GM19239 (cell line): ENCODE measurements around the gene OVOL3.
"Not testable (repeated sequence)": the region's sequence is repeated elsewhere in the genome, so short reads cannot be mapped to it uniquely, and the experiment has no call there.

ENCODE experiments used
- DNase-seq: peaks from one replicate; pipeline ENCODE4 v3.0.0; 2011; ENCODE audit warnings: low spot score; ENCODE audit not compliant: insufficient read length
- FAIRE-seq: peaks from 2 replicates; lab custom pipeline; 2011; peaks lifted over from hg19 to GRCh38; lab: Jason Lieb, UNC

Gene OVOL3

DNA sequence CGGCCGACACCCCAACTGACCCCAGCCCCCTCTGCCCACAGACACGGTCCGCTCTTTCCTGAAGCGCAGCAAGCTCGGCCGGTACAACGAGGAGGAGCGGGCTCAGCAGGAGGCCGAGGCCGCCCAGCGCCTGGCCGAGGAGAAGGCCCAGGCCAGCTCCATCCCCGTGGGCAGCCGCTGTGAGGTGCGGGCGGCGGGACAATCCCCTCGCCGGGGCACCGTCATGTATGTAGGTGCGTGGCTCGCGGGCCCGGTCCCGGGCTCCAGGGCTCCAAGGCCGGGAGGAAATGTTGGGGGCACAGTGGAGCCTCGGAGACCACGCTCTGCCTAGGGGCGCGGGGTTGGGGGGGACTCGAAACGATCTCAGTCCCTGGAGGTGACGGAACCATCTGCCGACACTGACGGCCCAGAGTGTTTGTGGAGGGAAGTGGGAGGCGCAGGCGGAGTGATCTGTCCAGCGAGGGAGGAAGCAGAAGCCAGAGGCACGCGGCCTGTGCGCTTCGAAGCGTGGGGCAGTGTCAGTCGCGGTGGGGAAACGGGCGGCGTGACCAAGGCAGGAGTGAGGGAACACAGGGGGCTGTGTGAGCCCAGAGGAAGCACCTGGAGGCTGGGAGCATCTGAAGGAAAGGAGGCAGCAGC is 10.7 kb downstream of the OVOL3 start:
- FAIRE-seq (no peak), DNase-seq (no peak)

DNA sequence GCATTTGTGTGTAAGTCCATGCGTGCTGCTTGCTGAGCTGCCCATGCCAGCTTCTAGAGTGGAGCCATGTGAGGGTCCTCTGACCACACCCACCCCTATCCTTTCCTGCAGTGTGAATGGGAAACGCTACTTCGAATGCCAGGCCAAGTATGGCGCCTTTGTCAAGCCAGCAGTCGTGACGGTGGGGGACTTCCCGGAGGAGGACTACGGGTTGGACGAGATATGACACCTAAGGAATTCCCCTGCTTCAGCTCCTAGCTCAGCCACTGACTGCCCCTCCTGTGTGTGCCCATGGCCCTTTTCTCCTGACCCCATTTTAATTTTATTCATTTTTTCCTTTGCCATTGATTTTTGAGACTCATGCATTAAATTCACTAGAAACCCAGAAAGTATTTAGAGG is 14.6 kb downstream of the OVOL3 start:
- FAIRE-seq (no peak), DNase-seq (no peak)

DNA sequence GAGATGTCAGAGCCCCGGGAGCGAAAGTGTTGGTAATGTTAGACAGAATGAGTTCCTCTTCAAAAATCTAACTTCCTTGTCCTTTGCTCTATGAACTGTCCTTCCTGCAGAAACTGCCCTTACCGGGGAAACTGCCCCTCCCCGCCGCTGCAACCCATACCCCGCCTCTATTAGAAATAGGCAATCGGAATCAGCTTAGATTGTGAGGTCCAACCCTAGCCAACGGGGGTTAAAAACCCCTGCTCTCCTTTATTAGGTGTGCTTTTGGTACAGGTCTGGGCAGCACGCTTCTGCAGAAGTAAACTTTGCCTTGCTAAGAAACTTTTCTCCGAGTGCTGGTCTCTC is 17.4 kb downstream of the OVOL3 start:
- FAIRE-seq, result no peak
- no peak for DNase-seq

DNA sequence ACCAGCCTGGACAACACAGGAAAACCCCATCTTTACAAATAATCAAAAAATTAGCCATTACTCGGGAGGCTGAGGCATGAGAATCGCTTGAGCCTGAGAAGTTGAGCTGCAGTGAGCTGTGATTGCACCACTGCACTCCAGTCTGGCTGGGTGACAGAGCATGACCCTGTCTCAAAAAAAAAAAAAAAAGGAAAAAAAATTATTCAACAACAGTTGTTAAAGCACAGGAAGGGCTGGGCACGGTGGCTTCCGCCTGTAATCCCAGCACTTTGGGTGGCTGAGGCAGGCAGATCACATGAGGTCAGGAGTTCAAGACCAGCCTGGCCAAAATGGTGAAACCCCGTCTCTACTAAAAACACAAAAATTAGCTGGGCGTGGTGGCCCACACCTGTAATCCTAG is 20.3 kb downstream of the OVOL3 start:
- DNase-seq, FAIRE-seq: not testable (repeated sequence)

DNA sequence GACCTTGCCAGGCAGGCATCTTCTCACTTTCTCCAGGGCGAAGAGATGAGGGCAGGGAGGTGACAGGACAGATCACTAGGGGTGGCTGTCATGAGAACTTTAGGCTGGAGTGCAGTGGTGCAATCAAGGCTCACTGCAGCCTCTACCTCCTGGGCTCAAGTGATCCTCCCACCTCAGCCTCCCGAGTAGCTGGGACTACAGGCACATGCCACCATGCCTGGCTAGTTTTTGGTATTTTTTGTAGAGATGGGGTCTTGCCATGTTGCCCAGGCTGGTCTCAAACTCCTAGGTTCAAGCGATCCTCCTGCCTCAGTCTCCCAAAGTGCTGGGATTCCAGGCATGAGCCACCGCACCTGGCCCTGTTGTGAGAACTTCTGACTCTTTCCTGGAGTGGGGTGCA is 23.9 kb downstream of the OVOL3 start:
- not testable (repeated sequence) for DNase-seq, FAIRE-seq

DNA sequence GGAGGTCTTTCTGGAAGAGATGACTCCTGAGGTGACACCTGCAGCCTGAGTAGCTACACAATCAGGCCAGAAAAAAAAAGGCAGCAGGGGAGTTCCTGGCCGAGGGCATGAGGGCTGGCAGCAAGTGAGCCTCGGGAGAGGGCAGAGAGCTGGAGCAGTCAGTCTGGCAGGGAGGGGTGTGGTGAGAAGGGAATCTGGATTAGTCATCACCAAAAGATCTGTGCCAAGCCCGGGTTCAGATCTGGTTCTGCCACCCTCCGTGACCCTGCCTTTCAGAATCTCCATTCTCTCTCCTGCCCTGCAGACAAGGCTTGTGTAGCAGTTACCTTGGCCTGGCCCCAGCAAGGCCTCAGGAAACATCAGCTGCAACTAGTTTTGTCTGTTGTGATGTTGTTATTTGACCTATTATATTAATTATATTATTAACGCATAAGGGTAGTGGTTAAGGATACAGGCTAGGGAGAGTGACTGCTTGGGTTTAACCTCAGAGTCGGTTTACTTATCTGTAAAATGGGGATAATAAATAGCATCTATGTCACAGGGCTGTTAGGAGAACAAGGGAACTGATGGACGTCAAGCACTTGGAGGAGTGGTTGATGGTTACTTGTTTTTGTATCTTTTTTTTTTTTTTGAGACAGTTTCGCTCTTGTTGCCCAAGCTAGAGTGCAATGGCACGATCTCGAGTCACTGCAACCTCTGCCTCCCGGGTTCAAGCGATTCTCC is 26.2 kb downstream of the OVOL3 start:
- no peak for DNase-seq

DNA sequence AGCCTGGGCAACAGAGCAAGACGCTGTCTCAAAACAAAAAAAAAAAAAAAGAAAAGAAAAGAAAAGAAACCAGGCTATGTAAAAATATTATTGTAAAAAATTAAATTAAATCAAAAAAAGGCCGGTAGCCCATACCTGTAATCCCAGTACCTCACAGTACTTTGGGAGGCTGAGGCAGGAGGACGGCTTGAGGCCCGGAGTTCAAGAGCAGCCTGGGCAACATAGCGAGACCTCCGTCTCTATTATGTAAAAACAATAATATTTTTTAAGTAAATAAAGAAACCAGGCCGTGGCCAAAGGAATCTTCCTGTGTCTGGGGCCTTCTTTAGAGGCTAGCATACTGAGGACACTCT is 28.2 kb downstream of the OVOL3 start:
- FAIRE-seq (no peak), DNase-seq (no peak)

More for the DNA sequence above, 26.2 kb downstream of the OVOL3 start:
- no peak for FAIRE-seq

DNA sequence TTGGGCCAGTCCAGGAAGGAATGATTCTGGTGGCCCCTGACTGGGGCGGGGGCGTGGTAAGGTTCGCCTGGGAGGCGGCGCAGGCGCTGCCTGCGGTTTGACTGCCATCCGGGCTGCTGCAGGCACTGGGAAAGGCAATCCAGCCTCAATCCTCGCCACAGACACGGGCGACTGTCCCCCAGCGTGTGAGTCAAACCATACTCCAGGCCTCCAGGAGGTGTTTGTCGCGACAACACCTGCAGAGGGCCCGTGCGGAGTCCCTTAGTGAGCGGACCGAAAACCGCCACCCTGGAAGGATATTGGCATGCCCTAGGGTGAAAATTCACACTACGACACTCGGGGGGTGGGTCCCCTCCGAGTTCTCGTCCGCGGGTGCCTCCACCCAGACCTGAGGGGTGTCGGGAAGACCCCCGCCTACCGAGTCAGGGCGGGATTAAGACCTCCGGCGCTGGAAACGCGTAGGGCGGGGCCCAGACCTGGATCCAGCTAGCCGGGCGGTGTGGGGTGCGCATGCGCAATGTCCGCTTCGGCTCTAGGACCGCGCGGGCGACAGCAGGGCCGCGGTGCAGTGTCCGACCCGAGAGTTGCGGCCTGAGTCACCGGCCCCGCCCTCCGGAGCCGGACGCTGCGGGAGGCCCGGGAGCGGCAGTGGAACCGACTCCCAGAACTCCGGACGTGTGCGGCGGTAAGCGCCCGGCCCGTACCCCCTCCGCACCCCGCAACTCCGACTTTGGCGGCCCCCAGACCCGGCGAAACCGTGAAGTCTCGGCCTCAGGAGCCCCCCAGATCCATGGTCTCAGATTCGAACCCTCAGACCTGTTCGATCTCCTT is 28.7 kb downstream of the OVOL3 start, which contains the start of gene CAPNS1:
CAPNS1 (plus strand) TSS at position 594 of the 831 bp plus-strand sequence. CDS start 946 bp downstream, outside the sequence.
- FAIRE-seq (peak; percentile 86), DNase-seq (peak; percentile 92)

DNA sequence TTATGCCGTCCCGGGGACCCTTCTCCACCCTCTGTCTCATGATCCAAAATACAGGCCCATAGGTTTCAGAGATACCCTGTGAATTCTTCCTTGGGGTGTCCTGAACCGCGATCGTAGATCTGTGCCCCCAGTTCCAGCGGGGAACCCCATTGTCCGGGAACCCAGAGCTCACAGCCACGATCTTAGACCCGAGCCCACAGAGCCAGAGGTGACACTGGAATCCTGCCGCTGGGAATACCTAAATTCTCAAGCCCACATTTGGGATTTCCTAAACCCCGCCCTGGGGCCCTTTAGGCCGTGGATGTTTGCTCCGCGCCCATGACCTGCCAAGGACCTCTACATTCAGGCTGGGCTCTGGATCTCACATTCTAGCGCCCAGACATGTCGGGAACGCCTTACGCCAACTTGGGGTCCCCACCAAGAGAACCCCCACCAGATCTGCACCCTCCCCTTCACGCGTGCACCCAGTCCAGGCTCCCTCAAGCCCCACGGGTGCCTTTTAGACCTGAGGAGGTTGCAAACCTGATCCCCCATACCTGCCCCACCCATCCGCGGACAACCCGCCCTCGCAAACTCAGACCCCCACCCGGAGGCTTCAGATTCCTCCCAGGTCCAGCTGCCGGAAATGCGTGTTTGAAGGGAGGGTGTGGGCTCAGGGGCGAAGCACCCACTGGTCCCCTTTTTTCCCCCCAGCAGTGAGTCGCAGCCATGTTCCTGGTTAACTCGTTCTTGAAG is 29.5 kb downstream of the OVOL3 start:
- peak; percentile 79 for DNase-seq
- peak; percentile 49 for FAIRE-seq

DNA sequence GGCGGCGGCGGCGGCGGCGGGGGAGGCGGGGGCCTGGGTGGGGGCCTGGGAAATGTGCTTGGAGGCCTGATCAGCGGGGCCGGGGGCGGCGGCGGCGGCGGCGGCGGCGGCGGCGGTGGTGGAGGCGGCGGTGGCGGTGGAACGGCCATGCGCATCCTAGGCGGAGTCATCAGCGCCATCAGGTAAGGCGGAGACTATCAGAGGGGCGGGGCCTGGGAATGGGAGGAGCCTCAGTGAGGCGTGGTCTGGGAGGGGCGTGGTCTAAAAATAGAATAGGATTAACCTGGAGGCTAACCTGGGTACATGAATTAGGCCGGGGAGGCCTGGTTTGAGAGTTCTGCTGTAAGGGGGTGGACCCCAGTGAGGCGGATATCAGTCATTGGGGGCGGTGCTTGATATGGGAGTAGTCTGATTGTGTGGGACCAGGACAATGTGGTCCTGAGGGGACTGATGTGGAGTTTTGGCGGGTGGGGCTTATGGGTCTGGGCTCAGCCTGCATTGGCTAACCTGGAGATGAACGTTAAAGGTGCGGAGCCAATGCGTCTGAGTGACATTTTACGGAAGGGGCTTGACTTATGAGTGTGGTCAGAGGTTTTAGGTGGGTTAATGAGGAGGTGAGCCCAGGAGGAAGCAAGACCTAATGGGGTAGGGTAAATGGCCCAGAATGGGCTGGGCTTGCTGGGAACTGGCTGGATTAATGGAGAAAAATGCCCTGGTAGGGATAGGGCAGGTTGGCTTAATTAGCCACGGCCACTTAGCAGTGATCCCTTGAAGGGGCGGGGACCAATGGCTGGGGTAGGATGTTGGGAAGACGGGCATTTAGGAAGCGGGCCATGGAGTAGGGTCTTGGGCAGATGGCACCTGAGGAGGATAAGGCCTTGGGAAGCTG is 30.3 kb downstream of the OVOL3 start:
- FAIRE-seq (peak; percentile 96), DNase-seq (peak; percentile 89)

DNA sequence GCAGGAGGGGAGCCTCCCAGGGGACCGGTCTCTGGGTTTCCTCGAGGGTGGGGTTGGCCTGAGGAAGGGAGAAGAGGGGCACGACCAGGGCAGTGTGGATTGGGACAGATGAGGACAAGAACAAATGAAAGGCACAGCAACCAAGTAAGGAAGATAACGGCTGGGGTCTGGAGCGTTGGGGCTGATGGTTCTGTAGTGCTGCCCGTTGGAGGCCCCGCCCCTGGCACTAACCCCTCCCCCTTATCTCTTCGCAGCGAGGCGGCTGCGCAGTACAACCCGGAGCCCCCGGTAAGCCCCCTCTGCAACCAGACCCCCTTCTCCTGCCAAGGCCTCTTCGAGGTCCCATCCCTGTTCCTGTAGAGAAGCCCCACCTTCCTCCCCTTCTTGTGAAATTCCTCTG is 31.1 kb downstream of the OVOL3 start:
- no peak for FAIRE-seq
- no peak for DNase-seq

DNA sequence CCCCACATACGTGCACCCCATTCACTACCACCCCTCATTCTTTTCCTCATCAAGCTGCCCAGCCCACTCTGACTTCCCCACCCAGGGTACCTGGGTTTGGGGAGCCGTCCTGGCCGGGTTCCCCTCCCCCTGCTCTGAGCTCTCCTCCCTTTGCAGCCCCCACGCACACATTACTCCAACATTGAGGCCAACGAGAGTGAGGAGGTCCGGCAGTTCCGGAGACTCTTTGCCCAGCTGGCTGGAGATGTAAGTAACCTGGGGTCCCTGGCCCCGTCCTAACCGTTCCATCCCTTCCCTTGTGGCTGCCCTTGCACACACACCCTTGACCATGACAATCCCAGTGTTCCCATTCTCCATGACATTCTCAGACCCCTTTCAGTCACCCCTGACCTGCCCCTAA is 31.6 kb downstream of the OVOL3 start:
- no peak for FAIRE-seq
- DNase-seq, result no peak

DNA sequence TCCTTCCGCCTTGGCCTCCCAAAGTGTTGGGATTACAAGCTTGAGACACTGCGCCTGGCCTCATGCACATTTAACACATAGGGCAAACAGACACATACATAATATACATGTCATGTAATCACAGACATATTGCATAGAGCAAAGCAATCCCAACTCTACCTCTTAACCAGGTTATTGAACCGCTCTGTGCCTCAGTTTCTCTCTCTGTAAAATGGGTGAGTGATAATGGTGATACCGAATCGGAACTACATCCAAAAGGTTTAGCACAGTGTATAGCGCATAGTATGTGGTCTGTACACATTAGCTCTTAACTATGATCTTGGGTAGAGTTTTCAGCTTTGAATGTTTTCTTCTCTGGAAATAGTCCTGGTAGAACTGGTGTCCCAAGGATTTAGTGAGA is 33.7 kb downstream of the OVOL3 start:
- no peak for FAIRE-seq

DNA sequence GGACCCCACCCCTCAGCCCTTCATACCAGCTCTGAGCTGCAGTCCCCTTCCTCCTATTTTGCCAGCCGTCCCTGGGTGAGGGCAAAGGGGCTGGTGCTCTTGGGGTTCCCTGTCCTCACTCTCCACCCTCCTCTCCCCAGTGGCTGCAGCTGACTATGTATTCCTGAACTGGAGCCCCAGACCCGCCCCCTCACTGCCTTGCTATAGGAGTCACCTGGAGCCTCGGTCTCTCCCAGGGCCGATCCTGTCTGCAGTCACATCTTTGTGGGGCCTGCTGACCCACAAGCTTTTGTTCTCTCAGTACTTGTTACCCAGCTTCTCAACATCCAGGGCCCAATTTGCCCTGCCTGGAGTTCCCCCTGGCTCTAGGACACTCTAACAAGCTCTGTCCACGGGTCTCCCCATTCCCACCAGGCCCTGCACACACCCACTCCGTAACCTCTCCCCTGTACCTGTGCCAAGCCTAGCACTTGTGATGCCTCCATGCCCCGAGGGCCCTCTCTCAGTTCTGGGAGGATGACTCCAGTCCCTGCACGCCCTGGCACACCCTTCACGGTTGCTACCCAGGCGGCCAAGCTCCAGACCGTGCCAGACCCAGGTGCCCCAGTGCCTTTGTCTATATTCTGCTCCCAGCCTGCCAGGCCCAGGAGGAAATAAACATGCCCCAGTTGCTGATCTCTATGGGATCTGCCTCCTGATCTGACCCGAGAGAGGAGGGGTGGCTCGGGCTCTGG is 38.9 kb downstream of the OVOL3 start:
- FAIRE-seq (no peak), DNase-seq (no peak)

More for the DNA sequence above, 33.7 kb downstream of the OVOL3 start:
- no peak for DNase-seq

DNA sequence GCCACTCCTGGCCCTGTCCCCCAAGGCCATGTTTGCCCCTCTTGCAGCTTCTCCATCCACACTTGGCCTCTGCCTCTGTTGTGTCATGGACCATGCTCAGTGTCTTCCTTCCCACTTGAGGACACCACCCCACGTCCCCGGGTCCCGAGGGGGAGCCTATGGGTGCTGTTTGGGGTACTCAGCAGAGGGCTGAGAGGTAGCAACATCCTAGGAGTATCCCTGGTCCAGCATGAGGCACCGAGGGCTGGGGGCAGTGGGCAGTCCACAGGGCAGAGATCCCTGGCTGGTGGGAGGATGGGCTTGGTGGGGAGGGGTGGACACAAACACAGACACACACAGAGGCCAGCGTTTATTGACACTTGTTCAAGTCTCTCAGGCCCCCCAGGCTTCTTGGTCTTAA is 39.6 kb downstream of the OVOL3 start:
- no peak for FAIRE-seq
- DNase-seq, result no peak

DNA sequence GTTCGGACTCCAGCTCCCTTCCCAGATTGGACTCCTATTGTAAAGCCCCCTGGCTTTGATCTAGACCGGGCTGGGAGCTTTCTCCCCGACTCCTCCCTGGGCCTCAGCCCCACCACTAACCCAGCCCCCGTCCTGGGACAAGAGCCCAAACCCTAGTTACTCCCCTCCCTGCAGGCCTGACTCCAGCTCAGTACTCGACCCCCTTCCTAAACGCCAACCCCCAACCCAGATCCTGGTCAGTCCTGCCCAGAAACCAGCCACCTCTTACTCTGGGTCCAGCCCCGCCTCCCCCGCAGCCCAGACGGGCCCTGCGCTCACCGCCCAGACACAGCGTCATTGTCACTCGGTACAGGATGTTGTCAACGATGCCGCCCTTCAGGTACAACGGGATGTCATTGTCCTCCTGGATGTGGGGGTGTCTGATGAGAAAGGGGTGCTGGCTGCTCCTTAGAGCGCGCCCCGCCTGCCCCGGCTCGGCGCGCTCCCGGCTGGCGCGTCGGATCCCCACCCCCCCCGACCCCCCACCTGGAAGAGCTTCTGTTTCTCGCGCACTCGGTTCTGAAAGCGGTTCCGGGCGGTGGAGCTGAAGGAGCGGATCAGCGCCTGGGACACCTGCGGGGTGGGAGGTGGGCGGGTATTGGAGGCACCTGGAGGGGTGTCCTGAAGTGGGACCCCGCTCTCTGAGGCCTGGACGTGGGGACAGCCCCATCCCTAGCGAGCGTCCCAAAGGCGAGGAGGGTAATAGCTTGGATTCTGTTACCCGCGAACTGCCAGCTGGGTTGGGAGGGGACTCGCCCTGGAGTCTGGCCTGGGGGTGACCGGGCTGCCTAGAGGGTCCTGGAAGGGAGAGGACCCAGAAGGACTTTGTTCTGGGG is 40.4 kb downstream of the OVOL3 start:
- FAIRE-seq (no peak), DNase-seq (no peak)

DNA sequence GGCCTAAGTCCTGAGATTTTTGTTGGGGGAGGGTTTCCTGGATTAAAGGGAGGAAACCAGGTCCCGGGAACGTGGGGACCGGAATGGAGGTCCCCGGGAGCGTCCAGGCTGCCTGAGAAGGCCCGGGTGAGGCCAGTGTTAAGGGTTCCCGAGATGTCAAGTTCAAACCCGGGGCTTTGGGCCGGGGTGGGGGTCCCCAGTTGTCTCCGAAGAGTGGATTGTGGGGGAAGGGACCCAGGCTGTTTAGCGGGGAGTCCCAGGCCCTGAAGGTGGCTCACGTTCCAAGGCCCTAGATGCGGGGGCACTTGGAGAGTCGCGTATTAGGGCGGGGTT is 41.0 kb downstream of the OVOL3 start:
- FAIRE-seq, result no peak
- no peak for DNase-seq
